ENCODE data around the gene PIP5K1C.

Gene PIP5K1C

GRCh38 chr19:3693025-3693925, 7.0 kb downstream of the PIP5K1C start:
- DNase-seq (ENCODE audit: low read depth in 2 of 2), result no peak

- no peak for DNase-seq (ENCODE audit: low read depth in 2 of 2)
Observed at GRCh38 chr19:3692141-3693024, 7.9 kb downstream of the PIP5K1C start.

- DNase-seq (ENCODE audit: low read depth in 2 of 2), result no peak
Observed at GRCh38 chr19:3691726-3692125, 8.5 kb downstream of the PIP5K1C start.

GRCh38 chr19:3691372-3691716, 8.9 kb downstream of the PIP5K1C start:
- DNase-seq (ENCODE audit: low read depth in 2 of 2), result no peak

- DNase-seq (ENCODE audit: low read depth in 2 of 2), result no peak
Observed at GRCh38 chr19:3690551-3691371, 9.5 kb downstream of the PIP5K1C start.

GRCh38 chr19:3687774-3688706, 12.2 kb downstream of the PIP5K1C start:
- DNase-seq (ENCODE audit: low read depth in 2 of 2), result no peak

GRCh38 chr19:3687393-3687773, 12.9 kb downstream of the PIP5K1C start:
- no peak for DNase-seq (ENCODE audit: low read depth in 2 of 2)

- DNase-seq (ENCODE audit: low read depth in 2 of 2), result no peak
Observed at GRCh38 chr19:3684817-3685410, 15.4 kb downstream of the PIP5K1C start.

- DNase-seq (ENCODE audit: low read depth in 2 of 2), result no peak
Observed at GRCh38 chr19:3684054-3684816, 16.0 kb downstream of the PIP5K1C start.

GRCh38 chr19:3683405-3684053, 16.7 kb downstream of the PIP5K1C start:
- DNase-seq (ENCODE audit: low read depth in 2 of 2), result no peak

GRCh38 chr19:3682741-3683404, 17.4 kb downstream of the PIP5K1C start:
- DNase-seq (ENCODE audit: low read depth in 2 of 2), result no peak

GRCh38 chr19:3682286-3682685, 18.0 kb downstream of the PIP5K1C start:
- DNase-seq (ENCODE audit: low read depth in 2 of 2), result no peak

GRCh38 chr19:3680939-3681338, 19.3 kb downstream of the PIP5K1C start:
- DNase-seq (ENCODE audit: low read depth in 2 of 2), result no peak

GRCh38 chr19:3679581-3679980, 20.7 kb downstream of the PIP5K1C start:
- no peak for DNase-seq (ENCODE audit: low read depth in 2 of 2)

GRCh38 chr19:3679138-3679537, 21.1 kb downstream of the PIP5K1C start:
- no peak for DNase-seq (ENCODE audit: low read depth in 2 of 2)

- no peak for DNase-seq (ENCODE audit: low read depth in 2 of 2)
Observed at GRCh38 chr19:3678188-3678587, 22.1 kb downstream of the PIP5K1C start.

GRCh38 chr19:3674784-3675543, 25.3 kb downstream of the PIP5K1C start:
- no peak for DNase-seq (ENCODE audit: low read depth in 2 of 2)

Data from stimulated activated CD8-positive, alpha-beta memory T cell treated with anti-CD3 and anti-CD28 coated beads, Interleukin-15, amount 100 ng/mL, for 4 hours (primary cell).